Hepatocyte (in vitro differentiated cells): Measurements from ENCODE around the gene IL22RA1.

Experiments used
- EZH2 ChIP-seq: fragments of 200-600 bp; sonication (generic); IDR thresholded peaks from 2 replicates; pipeline ENCODE4 v1.6.1; 2016; ENCODE audit warnings: antibody characterized with exemption, mild to moderate bottlenecking, borderline replicate concordance
- EZH2phosphoT487 ChIP-seq: fragments of 200-600 bp; sonication (generic); IDR thresholded peaks from one replicate; pipeline ENCODE4 v1.6.1; 2018; ENCODE audit warnings: antibody characterized with exemption, mild to moderate bottlenecking, low read depth, moderate library complexity; ENCODE audit not compliant: unreplicated experiment, severe bottlenecking
- TF ChIP-seq, protein P1 (sequence below): fragments of 200-600 bp; sonication (generic); IDR thresholded peaks from 2 replicates; pipeline ENCODE4 v1.5.1; 2016; ENCODE audit warnings: antibody characterized with exemption, mild to moderate bottlenecking; ENCODE audit not compliant: poor library complexity

DNA sequence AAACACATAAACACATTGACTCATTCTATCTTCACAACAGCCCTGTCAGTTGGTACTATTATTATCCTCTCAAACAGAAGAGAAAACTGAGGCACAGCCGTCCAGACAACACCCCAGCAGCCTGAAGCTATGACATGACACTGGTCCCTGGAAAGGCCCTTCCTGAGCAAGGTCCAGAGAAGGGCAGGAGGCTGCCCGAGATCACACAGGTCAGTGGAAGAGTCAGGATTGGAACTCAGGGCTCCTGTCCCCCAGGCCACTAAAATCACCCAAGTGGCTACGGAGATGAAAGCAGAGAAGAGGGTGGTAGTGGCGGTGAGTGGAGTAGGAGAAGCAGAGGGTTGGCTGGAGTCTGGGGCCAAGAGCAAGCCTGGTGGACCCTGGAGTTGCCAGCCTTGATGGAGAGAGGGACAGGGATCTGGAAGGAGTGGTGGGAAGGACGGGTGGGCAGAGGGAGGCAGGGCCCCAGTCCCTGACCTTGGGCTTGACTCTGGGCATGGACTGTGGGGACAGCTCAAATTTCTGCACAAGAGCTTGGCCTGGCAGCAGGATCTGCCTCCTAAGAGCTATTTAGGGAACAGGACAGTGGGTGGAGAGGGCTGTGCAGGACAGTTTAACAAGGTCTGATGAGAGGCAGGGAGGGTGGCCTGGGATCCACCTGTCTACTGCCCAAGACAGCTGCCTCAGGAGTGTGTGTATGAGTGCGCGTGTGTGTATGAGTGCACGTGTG is 46.8 kb downstream of the IL22RA1 start:
- TF ChIP-seq, protein P1, sequence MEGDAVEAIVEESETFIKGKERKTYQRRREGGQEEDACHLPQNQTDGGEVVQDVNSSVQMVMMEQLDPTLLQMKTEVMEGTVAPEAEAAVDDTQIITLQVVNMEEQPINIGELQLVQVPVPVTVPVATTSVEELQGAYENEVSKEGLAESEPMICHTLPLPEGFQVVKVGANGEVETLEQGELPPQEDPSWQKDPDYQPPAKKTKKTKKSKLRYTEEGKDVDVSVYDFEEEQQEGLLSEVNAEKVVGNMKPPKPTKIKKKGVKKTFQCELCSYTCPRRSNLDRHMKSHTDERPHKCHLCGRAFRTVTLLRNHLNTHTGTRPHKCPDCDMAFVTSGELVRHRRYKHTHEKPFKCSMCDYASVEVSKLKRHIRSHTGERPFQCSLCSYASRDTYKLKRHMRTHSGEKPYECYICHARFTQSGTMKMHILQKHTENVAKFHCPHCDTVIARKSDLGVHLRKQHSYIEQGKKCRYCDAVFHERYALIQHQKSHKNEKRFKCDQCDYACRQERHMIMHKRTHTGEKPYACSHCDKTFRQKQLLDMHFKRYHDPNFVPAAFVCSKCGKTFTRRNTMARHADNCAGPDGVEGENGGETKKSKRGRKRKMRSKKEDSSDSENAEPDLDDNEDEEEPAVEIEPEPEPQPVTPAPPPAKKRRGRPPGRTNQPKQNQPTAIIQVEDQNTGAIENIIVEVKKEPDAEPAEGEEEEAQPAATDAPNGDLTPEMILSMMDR = no peak
- TF ChIP-seq EZH2 = no peak
- no peak for TF ChIP-seq EZH2phosphoT487
